Suppressor macrophage (primary cell): Measurements from ENCODE around the gene GIMAP1.
"Not testable (repeated sequence)": the region's sequence is repeated elsewhere in the genome, so short reads cannot be mapped to it uniquely, and the experiment has no call there.

Experiments used
- DNase-seq, 4 experiments: peaks; one replicate each; pipeline ENCODE4 v3.0.0-alpha.2; 2020 to 2022
- total RNA-seq, 17 experiments: gene quantifications; one replicate each; lab custom pipeline; 2026; ENCODE audit warnings: mixed read lengths in 6 of 17, inconsistent platforms in 3 of 17; lab: John Stamatoyannopoulos, UW

Gene GIMAP1
- total RNA-seq, result 0.30 to 17.8 (median 4.9) reads per million in 17 experiments

- DNase-seq, result peak; percentile 67 to 85 (median 80)
Measured at GRCh38 chr7:150716368-150716767, at the start of gene GIMAP1. Gene GIMAP1 (plus strand): TSS chr7:150716613. CDS start chr7:150719048, 2,435 bp downstream.

GRCh38 chr7:150668472-150668911 is 47.9 kb upstream of the GIMAP1 start:
- no peak for DNase-seq

GRCh38 chr7:150668977-150669376 is 47.4 kb upstream of the GIMAP1 start:
- no peak for DNase-seq

GRCh38 chr7:150671798-150672585 is 44.4 kb upstream of the GIMAP1 start:
- DNase-seq, result not testable (repeated sequence)

- no peak for DNase-seq
Measured at GRCh38 chr7:150675714-150676113, 40.7 kb upstream of the GIMAP1 start.

- DNase-seq, result peak; percentile 55 to 74 (median 66)
Measured at GRCh38 chr7:150676276-150676675, 40.1 kb upstream of the GIMAP1 start.

- DNase-seq, result not testable (repeated sequence)
Measured at GRCh38 chr7:150676854-150677253, 39.6 kb upstream of the GIMAP1 start.

- DNase-seq, result not testable (repeated sequence)
Measured at GRCh38 chr7:150678601-150679000, 37.8 kb upstream of the GIMAP1 start.

GRCh38 chr7:150680364-150680763 is 36.0 kb upstream of the GIMAP1 start:
- DNase-seq, result not testable (repeated sequence)

GRCh38 chr7:150685219-150686029 is 31.0 kb upstream of the GIMAP1 start, which contains the start of gene GIMAP2:
Gene GIMAP2 (plus strand): TSS chr7:150685706. CDS start chr7:150687060, 1,354 bp downstream.
- DNase-seq, result peak; percentile 49 to 82 (median 72)

- DNase-seq, result peak; percentile 21 to 56 (median 40)
Measured at GRCh38 chr7:150686030-150686631, 30.3 kb upstream of the GIMAP1 start.

- no peak for DNase-seq
Measured at GRCh38 chr7:150688630-150689029, 27.8 kb upstream of the GIMAP1 start.

GRCh38 chr7:150695654-150696053 is 20.8 kb upstream of the GIMAP1 start:
- no peak for DNase-seq

- no peak for DNase-seq
Measured at GRCh38 chr7:150703209-150703608, 13.2 kb upstream of the GIMAP1 start.

- no peak for DNase-seq
Measured at GRCh38 chr7:150715293-150715692, 1.1 kb upstream of the GIMAP1 start.

- peak in 1 of 4 experiments; percentile 11 for DNase-seq
Measured at GRCh38 chr7:150715738-150716137, 675 bp upstream of the GIMAP1 start.

- DNase-seq, result peak in 1 of 4 experiments; percentile 7
Measured at GRCh38 chr7:150716939-150717338, 526 bp downstream of the GIMAP1 start.

- peak; percentile 49 to 85 (median 66) for DNase-seq
Measured at GRCh38 chr7:150717814-150718420, 1.5 kb downstream of the GIMAP1 start.

GRCh38 chr7:150719436-150719835 is 3.0 kb downstream of the GIMAP1 start:
- DNase-seq, result peak; percentile 40 to 59 (median 54)

- no peak for DNase-seq
Measured at GRCh38 chr7:150719960-150720891, 3.8 kb downstream of the GIMAP1 start.

GRCh38 chr7:150721970-150722373 is 5.6 kb downstream of the GIMAP1 start:
- DNase-seq, result no peak
